Ascending aorta (tissue), 2 donors: Measurements from ENCODE around the gene TMEM50A. TPM values are rescaled to one million over a fixed set of nuclear protein-coding genes. Genes with fewer than 3 reads are reported as not detected.
"Not testable (repeated sequence)": the region's sequence is repeated elsewhere in the genome, so short reads cannot be mapped to it uniquely, and the experiment has no call there.

Source experiments
- DNase-seq, 2 donors: peaks; one replicate each; pipeline ENCODE4 v3.0.0-alpha.2; 2019; ENCODE audit warnings: low spot score in 2 of 2
- H3K27ac ChIP-seq, 2 donors: fragments of 200-600 bp; sonication (generic); one replicate each; pipeline ENCODE4 v1.5.1; 2016 to 2017; ENCODE audit warnings: mild to moderate bottlenecking in 1 of 2
- H3K27me3 ChIP-seq: fragments of 200-600 bp; sonication (generic); one replicate; pipeline ENCODE4 v1.5.1; 2017
- H3K36me3 ChIP-seq, 2 donors: fragments of 200-600 bp; sonication (generic); one replicate each; pipeline ENCODE4 v1.5.1; 2016
- H3K4me1 ChIP-seq, 2 donors: fragments of 200-600 bp; sonication (generic); one replicate each; pipeline ENCODE4 v1.5.1; 2016 to 2017; ENCODE audit warnings: mild to moderate bottlenecking in 1 of 2
- H3K4me3 ChIP-seq, 2 donors: fragments of 200-600 bp; sonication (generic); one replicate each; pipeline ENCODE4 v1.5.1; 2016 to 2017; ENCODE audit warnings: mild to moderate bottlenecking in 1 of 2
- H3K9me3 ChIP-seq, 2 donors: fragments of 200-600 bp; sonication (generic); one replicate each; pipeline ENCODE4 v1.5.1; 2016
- CTCF ChIP-seq, 3 experiments: fragments of 200-600 bp in 2 of 3; fragments of 450-650 bp in 1 of 3; sonication (generic) in 2 of 3; IDR thresholded peaks; one replicate each; pipeline ENCODE4 v1.5.1; 2016 to 2019; ENCODE audit warnings: antibody characterized with exemption in 3 of 3, mild to moderate bottlenecking in 1 of 3, moderate library complexity in 1 of 3
- intact Hi-C: fragments of 100-400 bp; cut with DNase I; formaldehyde crosslinking; loops from one replicate; pipeline ENCODE4 v1.15.1; 2023
- total RNA-seq: library from RNA; depleted of rRNA; stranded (reverse); fragments of >200 nt; gene quantifications from one replicate; pipeline ENCODE4 v1.1.0, GENCODE V29; 2016

The TMEM50A gene
- total RNA-seq, 1 donor from 2014 or later, result 143 TPM

GRCh38 chr1:25369241-25369640, 31.1 kb downstream of the TMEM50A start:
- intact Hi-C loops, result no loop called here

GRCh38 chr1:25369691-25370271, 31.6 kb downstream of the TMEM50A start:
- DNase-seq, result peak in 1 of 2 donors; percentile 3
- H3K27ac ChIP-seq, H3K36me3 ChIP-seq, H3K4me1 ChIP-seq, intact Hi-C loops, H3K4me3 ChIP-seq, H3K27me3 ChIP-seq, H3K9me3 ChIP-seq: not testable (repeated sequence)

More at GRCh38 chr1:25369241-25369640, 31.1 kb downstream of the TMEM50A start:
- no peaks in the 10 kb centered on the region for H3K27me3 ChIP-seq
- peak in 1 of 2 donors; percentile 22 for DNase-seq
- no peak overlapping the region for H3K27ac ChIP-seq
- no peak for TF ChIP-seq CTCF (IDR thresholded peaks at IDR 0.05)
- H3K9me3 ChIP-seq, result no peaks in the 10 kb centered on the region
- no peaks in the 10 kb centered on the region for H3K4me1 ChIP-seq
- no peaks in the 10 kb centered on the region for H3K36me3 ChIP-seq
- no peak overlapping the region for H3K4me3 ChIP-seq

- intact Hi-C loops, DNase-seq: not testable (repeated sequence)
Measured at GRCh38 chr1:25371757-25372156, 33.6 kb downstream of the TMEM50A start.

GRCh38 chr1:25378367-25378766, 40.2 kb downstream of the TMEM50A start:
- intact Hi-C loops, H3K27me3 ChIP-seq, H3K9me3 ChIP-seq, H3K4me3 ChIP-seq, H3K4me1 ChIP-seq, DNase-seq, H3K27ac ChIP-seq, H3K36me3 ChIP-seq: not testable (repeated sequence)

More at GRCh38 chr1:25371757-25372156, 33.6 kb downstream of the TMEM50A start:
- H3K4me3 ChIP-seq, H3K9me3 ChIP-seq, H3K27ac ChIP-seq, H3K4me1 ChIP-seq, H3K27me3 ChIP-seq, H3K36me3 ChIP-seq: not testable (repeated sequence)

- H3K27me3 ChIP-seq, H3K36me3 ChIP-seq, intact Hi-C loops, H3K27ac ChIP-seq, H3K4me1 ChIP-seq, H3K4me3 ChIP-seq, H3K9me3 ChIP-seq, DNase-seq: not testable (repeated sequence)
Measured at GRCh38 chr1:25382543-25382942, 44.4 kb downstream of the TMEM50A start.

GRCh38 chr1:25383090-25383489, 45.0 kb downstream of the TMEM50A start:
- intact Hi-C loops, H3K27ac ChIP-seq, H3K4me1 ChIP-seq, H3K27me3 ChIP-seq, DNase-seq, H3K9me3 ChIP-seq, H3K4me3 ChIP-seq, H3K36me3 ChIP-seq: not testable (repeated sequence)

- H3K27me3 ChIP-seq, H3K4me1 ChIP-seq, H3K36me3 ChIP-seq, H3K27ac ChIP-seq, H3K4me3 ChIP-seq, intact Hi-C loops, H3K9me3 ChIP-seq, DNase-seq: not testable (repeated sequence)
Measured at GRCh38 chr1:25383875-25384274, 45.7 kb downstream of the TMEM50A start.

- intact Hi-C loops, H3K4me3 ChIP-seq, H3K4me1 ChIP-seq, H3K9me3 ChIP-seq, H3K27me3 ChIP-seq, H3K36me3 ChIP-seq, DNase-seq, H3K27ac ChIP-seq: not testable (repeated sequence)
Measured at GRCh38 chr1:25387096-25387495, 49.0 kb downstream of the TMEM50A start.

- intact Hi-C loops, H3K36me3 ChIP-seq, H3K27me3 ChIP-seq, H3K9me3 ChIP-seq, H3K4me1 ChIP-seq, H3K27ac ChIP-seq, H3K4me3 ChIP-seq, DNase-seq: not testable (repeated sequence)
Measured at GRCh38 chr1:25388691-25389090, 50.6 kb downstream of the TMEM50A start.

GRCh38 chr1:25389721-25390120, 51.6 kb downstream of the TMEM50A start:
- H3K9me3 ChIP-seq, H3K4me3 ChIP-seq, H3K4me1 ChIP-seq, intact Hi-C loops, H3K36me3 ChIP-seq, H3K27me3 ChIP-seq, DNase-seq, H3K27ac ChIP-seq: not testable (repeated sequence)
